GM19023 (cell line): ENCODE data around the gene PPP1R26.
A peak's percentile ranks its signal among the peaks of the same experiment; 100 is the strongest.

Experiments
- ATAC-seq: cut with Tn5 transposase; IDR thresholded peaks from one replicate; pipeline ENCODE4 v1.9.1; 2021; ENCODE audit warnings: mild to moderate bottlenecking, moderate library complexity; ENCODE audit not compliant: unreplicated experiment

Gene PPP1R26

GRCh38 chr9:135488013-135488330, 8.4 kb downstream of the PPP1R26 start:
- ATAC-seq, result no peak

GRCh38 chr9:135488527-135488926, 8.9 kb downstream of the PPP1R26 start:
- ATAC-seq, result no peak

GRCh38 chr9:135489188-135489906, 9.8 kb downstream of the PPP1R26 start:
- ATAC-seq, result no peak

GRCh38 chr9:135490166-135490870, 10.7 kb downstream of the PPP1R26 start:
- no peak for ATAC-seq

- no peak for ATAC-seq
Observed at GRCh38 chr9:135490980-135491464, 11.4 kb downstream of the PPP1R26 start.

- ATAC-seq, result no peak
Observed at GRCh38 chr9:135491764-135492163, 12.2 kb downstream of the PPP1R26 start.

- no peak for ATAC-seq
Observed at GRCh38 chr9:135492886-135493669, 13.5 kb downstream of the PPP1R26 start.

- ATAC-seq, result no peak
Observed at GRCh38 chr9:135494791-135495559, 15.4 kb downstream of the PPP1R26 start.

GRCh38 chr9:135498381-135499126, 19.0 kb downstream of the PPP1R26 start:
- ATAC-seq, result no peak

- ATAC-seq, result peak; percentile 53
Observed at GRCh38 chr9:135499326-135500070, 19.9 kb downstream of the PPP1R26 start.

- ATAC-seq, result no peak
Observed at GRCh38 chr9:135500071-135500524, 20.5 kb downstream of the PPP1R26 start.

GRCh38 chr9:135500525-135501260, 21.1 kb downstream of the PPP1R26 start, which contains the start of gene MRPS2:
MRPS2 (plus strand) TSS chr9:135500682; CDS start chr9:135500711, 29 bp downstream.
- peak; percentile 86 for ATAC-seq

GRCh38 chr9:135501261-135502167, 21.9 kb downstream of the PPP1R26 start:
- ATAC-seq, result no peak

- no peak for ATAC-seq
Observed at GRCh38 chr9:135502168-135502872, 22.7 kb downstream of the PPP1R26 start.

GRCh38 chr9:135502873-135503321, 23.3 kb downstream of the PPP1R26 start:
- ATAC-seq, result no peak

GRCh38 chr9:135503371-135504261, 24.0 kb downstream of the PPP1R26 start:
- ATAC-seq, result no peak
